Activated CD4-positive, alpha-beta T cell treated with anti-CD3 and anti-CD28 coated beads, Interleukin-2, amount 10 ng/mL, durations not matched to agents 7 days and 5 days (primary cell): Measurements from ENCODE around the gene TNNT2. TPM values are rescaled to one million over a fixed set of nuclear protein-coding genes. Genes with fewer than 3 reads are reported as not detected.

ENCODE experiments used
- CTCF ChIA-PET: fragments of 350-600 bp; sonication (Branson Sonifier 250); formaldehyde crosslinking; loops from one replicate; lab custom pipeline; 2021; ENCODE audit warnings: antibody characterized with exemption; lab: Charles Lee
- POLR2A ChIA-PET: fragments of 350-600 bp; sonication (Branson Sonifier 250); formaldehyde crosslinking; loops from one replicate; lab custom pipeline; 2021; ENCODE audit warnings: antibody characterized with exemption; lab: Charles Lee
- DNase-seq: peaks from one replicate; pipeline ENCODE4 v3.0.0-alpha.2; 2020
- H3K27ac Mint-ChIP-seq: one replicate; pipeline ENCODE4 v1.8.0; 2021; ENCODE audit warnings: mild to moderate bottlenecking, moderate library complexity, mixed read lengths
- H3K27me3 Mint-ChIP-seq: one replicate; pipeline ENCODE4 v1.8.0; 2021; ENCODE audit warnings: mixed read lengths
- H3K36me3 Mint-ChIP-seq: one replicate; pipeline ENCODE4 v1.8.0; 2021; ENCODE audit warnings: low read depth, mixed read lengths
- H3K4me1 Mint-ChIP-seq: one replicate; pipeline ENCODE4 v1.8.0; 2021; ENCODE audit warnings: mixed read lengths
- H3K4me3 Mint-ChIP-seq: one replicate; pipeline ENCODE4 v1.8.0; 2021; ENCODE audit warnings: mild to moderate bottlenecking, moderate library complexity, mixed read lengths
- H3K9me3 Mint-ChIP-seq: one replicate; pipeline ENCODE4 v1.8.0; 2021; ENCODE audit warnings: mixed read lengths
- total RNA-seq, 2 experiments: library from RNA; stranded (reverse); gene quantifications; one replicate each; pipeline ENCODE4 v1.2.3, GENCODE V29; 2021

TNNT2 gene
- not detected for total RNA-seq

- Mint-ChIP-seq H3K36me3 (no peaks in the 10 kb centered on the region), H3K27me3 (peaks cover 2% of the 10 kb centered on the region), H3K27ac (no peak within 1 kb of the TSS), H3K4me3 (no peak within 1 kb of the TSS), H3K4me1 (no peaks in the 10 kb centered on the region), H3K9me3 (no peaks in the 10 kb centered on the region)
- CTCF ChIA-PET, result no interaction called here
- POLR2A ChIA-PET, result no interaction called here
- no peak for DNase-seq
Measured at GRCh38 chr1:201377611-201378092, at the start of gene TNNT2. Gene TNNT2 (minus strand): TSS chr1:201377680. CDS start chr1:201373254, 4,426 bp downstream.

- no peaks in the 10 kb centered on the region for H3K9me3 Mint-ChIP-seq
- H3K27ac Mint-ChIP-seq, result no peak overlapping the region
- no peaks in the 10 kb centered on the region for H3K36me3 Mint-ChIP-seq
- H3K4me3 Mint-ChIP-seq, result no peak overlapping the region
- H3K4me1 Mint-ChIP-seq, result peaks cover 12% of the 10 kb centered on the region
- peak; percentile 29 for DNase-seq
- ChIA-PET POLR2A (no interaction called here), CTCF (no interaction called here)
- H3K27me3 Mint-ChIP-seq, result peaks cover 13% of the 10 kb centered on the region
Measured at GRCh38 chr1:201426479-201427310, 49.2 kb upstream of the TNNT2 start.

- POLR2A ChIA-PET, result no interaction called here
- Mint-ChIP-seq H3K4me3 (no peak overlapping the region), H3K4me1 (peaks cover 12% of the 10 kb centered on the region), H3K9me3 (no peaks in the 10 kb centered on the region), H3K27ac (no peak overlapping the region), H3K27me3 (peaks cover 8% of the 10 kb centered on the region), H3K36me3 (no peaks in the 10 kb centered on the region)
- DNase-seq, result no peak
- CTCF ChIA-PET, result no interaction called here
Measured at GRCh38 chr1:201424146-201424545, 46.7 kb upstream of the TNNT2 start.

GRCh38 chr1:201423655-201424054, 46.2 kb upstream of the TNNT2 start:
- no peaks in the 10 kb centered on the region for H3K9me3 Mint-ChIP-seq
- ChIA-PET CTCF (no interaction called here), POLR2A (no interaction called here)
- H3K4me3 Mint-ChIP-seq, result no peak overlapping the region
- no peaks in the 10 kb centered on the region for H3K36me3 Mint-ChIP-seq
- peaks cover 12% of the 10 kb centered on the region for H3K4me1 Mint-ChIP-seq
- no peak overlapping the region for H3K27ac Mint-ChIP-seq
- DNase-seq, result no peak
- peaks cover 4% of the 10 kb centered on the region for H3K27me3 Mint-ChIP-seq

GRCh38 chr1:201422436-201423030, 45.1 kb upstream of the TNNT2 start:
- no peak overlapping the region for H3K4me3 Mint-ChIP-seq
- no peak overlapping the region for H3K27ac Mint-ChIP-seq
- POLR2A ChIA-PET, result no interaction called here
- H3K27me3 Mint-ChIP-seq, result peaks cover 3% of the 10 kb centered on the region
- H3K36me3 Mint-ChIP-seq, result no peaks in the 10 kb centered on the region
- no peaks in the 10 kb centered on the region for H3K9me3 Mint-ChIP-seq
- DNase-seq, result no peak
- CTCF ChIA-PET, result no interaction called here
- H3K4me1 Mint-ChIP-seq, result peaks cover 12% of the 10 kb centered on the region

GRCh38 chr1:201422026-201422425, 44.5 kb upstream of the TNNT2 start:
- Mint-ChIP-seq H3K4me1 (peaks cover 10% of the 10 kb centered on the region), H3K4me3 (no peak overlapping the region), H3K27ac (no peak overlapping the region), H3K27me3 (peaks cover 2% of the 10 kb centered on the region), H3K36me3 (no peaks in the 10 kb centered on the region), H3K9me3 (no peaks in the 10 kb centered on the region)
- ChIA-PET POLR2A (no interaction called here), CTCF (no interaction called here)
- DNase-seq, result no peak

- POLR2A ChIA-PET, result no interaction called here
- DNase-seq, result no peak
- H3K27me3 Mint-ChIP-seq, result peaks cover 3% of the 10 kb centered on the region
- H3K36me3 Mint-ChIP-seq, result no peaks in the 10 kb centered on the region
- no peak overlapping the region for H3K27ac Mint-ChIP-seq
- peaks cover 1% of the 10 kb centered on the region for H3K4me1 Mint-ChIP-seq
- H3K4me3 Mint-ChIP-seq, result no peak overlapping the region
- H3K9me3 Mint-ChIP-seq, result no peaks in the 10 kb centered on the region
- CTCF ChIA-PET, result interaction anchor here (1.7 kb wide), 1 partner anchor 27 kb away, joined by 5 read pairs; no protein-coding TSS in a partner anchor
Measured at GRCh38 chr1:201421041-201421440, 43.6 kb upstream of the TNNT2 start.

- no peak overlapping the region for H3K4me3 Mint-ChIP-seq
- H3K27me3 Mint-ChIP-seq, result peaks cover 2% of the 10 kb centered on the region
- no peaks in the 10 kb centered on the region for H3K36me3 Mint-ChIP-seq
Measured at GRCh38 chr1:201420608-201421002, 43.1 kb upstream of the TNNT2 start.

GRCh38 chr1:201419746-201420607, 42.5 kb upstream of the TNNT2 start:
- Mint-ChIP-seq H3K27me3 (peaks cover 2% of the 10 kb centered on the region), H3K4me1 (no peaks in the 10 kb centered on the region), H3K27ac (no peak overlapping the region), H3K9me3 (no peaks in the 10 kb centered on the region), H3K4me3 (no peak overlapping the region), H3K36me3 (no peaks in the 10 kb centered on the region)
- ChIA-PET POLR2A (no interaction called here), CTCF (interaction anchor here (1.7 kb wide), 1 partner anchor 28 kb away, joined by 5 read pairs; no protein-coding TSS in a partner anchor)
- DNase-seq, result no peak

More at GRCh38 chr1:201420608-201421002, 43.1 kb upstream of the TNNT2 start:
- ChIA-PET CTCF (interaction anchor here (1.7 kb wide), 1 partner anchor 28 kb away, joined by 5 read pairs; no protein-coding TSS in a partner anchor), POLR2A (no interaction called here)
- Mint-ChIP-seq H3K27ac (no peak overlapping the region), H3K4me1 (no peaks in the 10 kb centered on the region), H3K9me3 (no peaks in the 10 kb centered on the region)
- no peak for DNase-seq

GRCh38 chr1:201419256-201419655, 41.8 kb upstream of the TNNT2 start:
- H3K9me3 Mint-ChIP-seq, result no peaks in the 10 kb centered on the region
- ChIA-PET POLR2A (no interaction called here), CTCF (interaction anchor here (1.7 kb wide), 1 partner anchor 29 kb away, joined by 5 read pairs; no protein-coding TSS in a partner anchor)
- DNase-seq, result no peak
- no peaks in the 10 kb centered on the region for H3K36me3 Mint-ChIP-seq
- peaks cover 2% of the 10 kb centered on the region for H3K27me3 Mint-ChIP-seq
- no peak overlapping the region for H3K4me3 Mint-ChIP-seq
- no peak overlapping the region for H3K27ac Mint-ChIP-seq
- no peaks in the 10 kb centered on the region for H3K4me1 Mint-ChIP-seq

GRCh38 chr1:201418461-201418860, 41.0 kb upstream of the TNNT2 start:
- Mint-ChIP-seq H3K36me3 (no peaks in the 10 kb centered on the region), H3K27ac (no peak overlapping the region), H3K27me3 (peaks cover 2% of the 10 kb centered on the region), H3K4me1 (no peaks in the 10 kb centered on the region), H3K4me3 (no peak overlapping the region), H3K9me3 (no peaks in the 10 kb centered on the region)
- CTCF ChIA-PET, result interaction anchor here (1.2 to 1.4 kb wide), 2 partner anchors 14 to 17 kb away, joined by 3 to 4 read pairs; no protein-coding TSS in a partner anchor
- POLR2A ChIA-PET, result no interaction called here
- DNase-seq, result no peak

GRCh38 chr1:201414051-201414738, 36.7 kb upstream of the TNNT2 start:
- no peak overlapping the region for H3K4me3 Mint-ChIP-seq
- no peak for DNase-seq
- no peaks in the 10 kb centered on the region for H3K9me3 Mint-ChIP-seq
- H3K27me3 Mint-ChIP-seq, result peaks cover 2% of the 10 kb centered on the region
- POLR2A ChIA-PET, result no interaction called here
- H3K4me1 Mint-ChIP-seq, result no peaks in the 10 kb centered on the region
- no peak overlapping the region for H3K27ac Mint-ChIP-seq
- CTCF ChIA-PET, result no interaction called here
- H3K36me3 Mint-ChIP-seq, result no peaks in the 10 kb centered on the region
